A673 (cell line): ENCODE data around the gene HILPDA.

Source experiments
- EZH2 ChIP-seq: fragments of 200-600 bp; sonication (generic); IDR thresholded peaks from 2 replicates; pipeline ENCODE4 v1.6.1; 2017; ENCODE audit warnings: borderline replicate concordance, low read depth, mild to moderate bottlenecking, mixed read lengths, antibody characterized with exemption, low read length; ENCODE audit not compliant: poor library complexity, severe bottlenecking
- TF ChIP-seq, protein P1 (sequence below): fragments of 300-800, 200-600 bp; sonication (generic); conservative IDR thresholded peaks from 2 replicates; pipeline ENCODE4 v1.5.1; 2017; ENCODE audit warnings: low read depth, mild to moderate bottlenecking, antibody characterized with exemption, low read length, moderate library complexity, mixed read lengths

DNA sequence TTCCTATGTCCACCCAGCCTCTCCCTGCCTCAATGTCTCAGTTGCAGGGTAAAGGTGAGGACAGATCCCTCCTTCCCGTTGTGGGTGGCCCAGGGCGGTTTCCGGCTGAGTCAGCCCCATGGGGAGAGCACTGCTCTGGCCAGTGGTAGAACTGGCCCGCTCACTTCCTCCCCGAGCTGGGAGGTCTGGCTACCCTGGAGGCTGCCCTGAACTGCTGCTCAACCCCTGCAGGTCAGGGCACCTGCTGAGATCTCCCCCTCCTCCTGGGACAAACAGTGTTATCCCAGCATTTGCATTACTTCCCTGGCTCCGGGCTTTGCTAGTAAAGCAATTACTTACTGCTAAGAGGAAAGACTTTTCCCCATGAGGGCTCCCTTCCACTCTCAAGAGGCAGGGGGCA lies 24.5 kb upstream of the HILPDA start:
- TF ChIP-seq, protein P1, sequence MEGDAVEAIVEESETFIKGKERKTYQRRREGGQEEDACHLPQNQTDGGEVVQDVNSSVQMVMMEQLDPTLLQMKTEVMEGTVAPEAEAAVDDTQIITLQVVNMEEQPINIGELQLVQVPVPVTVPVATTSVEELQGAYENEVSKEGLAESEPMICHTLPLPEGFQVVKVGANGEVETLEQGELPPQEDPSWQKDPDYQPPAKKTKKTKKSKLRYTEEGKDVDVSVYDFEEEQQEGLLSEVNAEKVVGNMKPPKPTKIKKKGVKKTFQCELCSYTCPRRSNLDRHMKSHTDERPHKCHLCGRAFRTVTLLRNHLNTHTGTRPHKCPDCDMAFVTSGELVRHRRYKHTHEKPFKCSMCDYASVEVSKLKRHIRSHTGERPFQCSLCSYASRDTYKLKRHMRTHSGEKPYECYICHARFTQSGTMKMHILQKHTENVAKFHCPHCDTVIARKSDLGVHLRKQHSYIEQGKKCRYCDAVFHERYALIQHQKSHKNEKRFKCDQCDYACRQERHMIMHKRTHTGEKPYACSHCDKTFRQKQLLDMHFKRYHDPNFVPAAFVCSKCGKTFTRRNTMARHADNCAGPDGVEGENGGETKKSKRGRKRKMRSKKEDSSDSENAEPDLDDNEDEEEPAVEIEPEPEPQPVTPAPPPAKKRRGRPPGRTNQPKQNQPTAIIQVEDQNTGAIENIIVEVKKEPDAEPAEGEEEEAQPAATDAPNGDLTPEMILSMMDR = no peak
- TF ChIP-seq EZH2 = no peak
